Measurements from ENCODE around the gene DDAH1.

GRCh38 chr1:85454214-85454613, 10.7 kb downstream of the DDAH1 start:
- no peak for TF ChIP-seq CTCF (IDR thresholded peaks at IDR 0.05)
- no peak for TF ChIP-seq POLR2AphosphoS5 (IDR thresholded peaks at IDR 0.05; ENCODE audit: insufficient read depth in 1 of 2, low read depth in 1 of 2)
- TF ChIP-seq POLR2A (IDR thresholded peaks at IDR 0.05) = no peak

All from vagina (tissue), 2 donors.